ENCODE results near the gene IGSF22. TPM values are rescaled to one million over a fixed set of nuclear protein-coding genes. Genes with fewer than 3 reads are reported as not detected.

Gene IGSF22
- 1.1 TPM for total RNA-seq (ENCODE audit: unreplicated experiment)
- long read RNA-seq = 0 reads

DNA sequence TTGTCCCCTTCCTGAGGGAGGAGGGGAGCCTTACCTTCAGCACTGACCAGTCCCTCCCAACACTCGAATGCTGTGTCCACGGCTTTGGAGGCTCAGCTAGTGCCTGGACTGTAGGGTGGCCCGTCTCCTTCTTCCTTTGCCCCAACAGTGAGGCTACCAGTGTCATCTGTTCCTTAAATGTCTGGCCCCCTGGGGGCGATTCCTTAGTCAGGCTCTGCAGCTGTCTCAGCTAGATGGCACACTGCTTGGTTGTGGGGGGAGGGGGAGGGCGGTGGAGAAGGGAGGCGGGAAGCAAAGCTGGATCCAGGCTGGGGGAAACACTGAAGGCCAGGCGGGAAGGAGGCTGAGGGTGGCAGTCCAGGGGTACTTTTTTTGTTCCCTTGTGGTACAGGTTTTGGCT, at the start of gene IGSF22:
IGSF22 (minus strand) TSS at position 149 of the 400 bp plus-strand sequence. CDS start 1,952 bp downstream, outside the sequence.
- peaks cover 9% of the 10 kb centered on the region for H3K4me1 Mint-ChIP-seq (ENCODE audit: low read depth, unreplicated experiment)
- TF ChIP-seq, protein P1, sequence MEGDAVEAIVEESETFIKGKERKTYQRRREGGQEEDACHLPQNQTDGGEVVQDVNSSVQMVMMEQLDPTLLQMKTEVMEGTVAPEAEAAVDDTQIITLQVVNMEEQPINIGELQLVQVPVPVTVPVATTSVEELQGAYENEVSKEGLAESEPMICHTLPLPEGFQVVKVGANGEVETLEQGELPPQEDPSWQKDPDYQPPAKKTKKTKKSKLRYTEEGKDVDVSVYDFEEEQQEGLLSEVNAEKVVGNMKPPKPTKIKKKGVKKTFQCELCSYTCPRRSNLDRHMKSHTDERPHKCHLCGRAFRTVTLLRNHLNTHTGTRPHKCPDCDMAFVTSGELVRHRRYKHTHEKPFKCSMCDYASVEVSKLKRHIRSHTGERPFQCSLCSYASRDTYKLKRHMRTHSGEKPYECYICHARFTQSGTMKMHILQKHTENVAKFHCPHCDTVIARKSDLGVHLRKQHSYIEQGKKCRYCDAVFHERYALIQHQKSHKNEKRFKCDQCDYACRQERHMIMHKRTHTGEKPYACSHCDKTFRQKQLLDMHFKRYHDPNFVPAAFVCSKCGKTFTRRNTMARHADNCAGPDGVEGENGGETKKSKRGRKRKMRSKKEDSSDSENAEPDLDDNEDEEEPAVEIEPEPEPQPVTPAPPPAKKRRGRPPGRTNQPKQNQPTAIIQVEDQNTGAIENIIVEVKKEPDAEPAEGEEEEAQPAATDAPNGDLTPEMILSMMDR (IDR thresholded peaks at IDR 0.05; ENCODE audit: partially characterized antibody, unreplicated experiment) = no peak
- peak; percentile 36 for DNase-seq

DNA sequence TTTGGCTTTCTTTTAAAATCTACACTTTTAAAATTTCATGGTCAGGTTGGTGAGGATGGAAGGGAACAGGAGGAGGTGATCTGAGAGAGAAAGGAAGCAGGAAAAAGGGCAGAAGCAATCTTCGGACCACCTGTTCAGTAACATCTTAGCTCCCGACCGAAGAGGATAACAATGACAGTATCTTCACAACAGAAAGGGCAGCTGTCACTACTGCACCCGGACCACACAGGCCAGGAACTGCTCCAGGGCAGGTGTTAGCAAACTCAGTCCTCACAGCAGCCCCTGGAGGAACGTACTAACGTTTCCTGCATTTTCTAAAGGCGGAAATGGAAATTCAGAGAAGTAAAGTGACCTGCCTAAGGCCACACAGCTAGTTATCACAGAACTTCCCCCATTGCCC, 48.8 kb upstream of the IGSF22 start:
- H3K4me1 Mint-ChIP-seq (ENCODE audit: low read depth, unreplicated experiment) = peaks cover 27% of the 10 kb centered on the region
- TF ChIP-seq, protein P1 (IDR thresholded peaks at IDR 0.05; ENCODE audit: partially characterized antibody, unreplicated experiment) = no peak
- H3K9me3 Mint-ChIP-seq (ENCODE audit: unreplicated experiment) = peaks cover 4% of the 10 kb centered on the region
- H3K27me3 Mint-ChIP-seq (ENCODE audit: unreplicated experiment) = peaks cover 7% of the 10 kb centered on the region
- H3K4me3 Mint-ChIP-seq (ENCODE audit: unreplicated experiment) = no peak overlapping the region
- H3K36me3 Mint-ChIP-seq (ENCODE audit: unreplicated experiment) = no peaks in the 10 kb centered on the region
- no peak overlapping the region for H3K27ac Mint-ChIP-seq (ENCODE audit: unreplicated experiment)
- DNase-seq = no peak

More for the DNA sequence above, at the start of gene IGSF22:
- Mint-ChIP-seq H3K4me3 (ENCODE audit: unreplicated experiment) (no peak within 1 kb of the TSS), H3K27ac (ENCODE audit: unreplicated experiment) (no peak within 1 kb of the TSS), H3K27me3 (ENCODE audit: unreplicated experiment) (peaks cover 3% of the 10 kb centered on the region), H3K36me3 (ENCODE audit: unreplicated experiment) (peaks cover 4% of the 10 kb centered on the region), H3K9me3 (ENCODE audit: unreplicated experiment) (peaks cover 11% of the 10 kb centered on the region)

DNA sequence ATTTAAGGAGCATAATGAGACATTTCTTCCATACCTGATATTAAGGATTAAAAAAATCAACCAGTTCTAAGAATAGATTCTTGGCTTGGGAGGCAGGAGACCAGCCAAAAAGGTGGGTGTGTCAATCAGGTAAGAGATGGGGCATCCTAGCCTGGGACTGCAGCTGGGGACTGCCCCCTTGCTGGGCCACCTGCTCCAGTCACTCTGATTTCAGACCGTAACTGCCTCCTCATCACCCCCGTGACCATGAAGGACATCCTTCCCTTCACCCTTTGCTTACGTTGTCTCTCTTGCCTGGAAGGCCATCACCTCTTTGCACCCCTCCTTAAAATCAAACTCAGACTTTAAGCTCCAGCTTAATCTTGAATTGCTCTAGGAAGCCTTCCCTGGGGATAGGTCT, 47.7 kb upstream of the IGSF22 start:
- peaks cover 2% of the 10 kb centered on the region for H3K9me3 Mint-ChIP-seq (ENCODE audit: unreplicated experiment)
- H3K4me1 Mint-ChIP-seq (ENCODE audit: low read depth, unreplicated experiment) = peaks cover 29% of the 10 kb centered on the region
- H3K36me3 Mint-ChIP-seq (ENCODE audit: unreplicated experiment) = no peaks in the 10 kb centered on the region

DNA sequence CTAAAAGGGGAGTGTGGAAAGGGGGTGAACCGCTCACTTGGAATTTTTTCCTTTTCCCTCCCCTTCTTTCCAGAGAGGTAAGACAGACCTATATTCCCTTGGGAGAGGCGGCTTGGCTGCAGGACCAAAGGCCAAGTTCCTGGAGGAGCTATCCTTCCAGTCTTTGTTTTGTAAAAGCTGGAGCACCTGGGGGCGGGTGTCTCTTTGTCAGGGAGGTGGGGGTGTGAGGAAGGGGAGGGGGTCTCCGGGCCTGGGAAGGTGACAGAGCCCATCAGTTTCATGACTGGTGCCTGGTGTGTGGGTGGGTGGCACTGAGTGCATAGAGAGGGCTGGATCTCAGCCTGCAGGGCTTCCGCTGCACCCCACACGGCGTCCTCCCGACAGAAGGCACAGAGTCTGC, 47.1 kb upstream of the IGSF22 start:
- peaks cover 6% of the 10 kb centered on the region for H3K27me3 Mint-ChIP-seq (ENCODE audit: unreplicated experiment)
- H3K4me1 Mint-ChIP-seq (ENCODE audit: low read depth, unreplicated experiment) = peaks cover 29% of the 10 kb centered on the region
- no peak for DNase-seq
- H3K9me3 Mint-ChIP-seq (ENCODE audit: unreplicated experiment) = peaks cover 2% of the 10 kb centered on the region
- peak overlapping the region; percentile 59 for H3K27ac Mint-ChIP-seq (ENCODE audit: unreplicated experiment)
- H3K4me3 Mint-ChIP-seq (ENCODE audit: unreplicated experiment) = no peak overlapping the region
- TF ChIP-seq, protein P1 (IDR thresholded peaks at IDR 0.05; ENCODE audit: partially characterized antibody, unreplicated experiment) = no peak
- no peaks in the 10 kb centered on the region for H3K36me3 Mint-ChIP-seq (ENCODE audit: unreplicated experiment)

More for the DNA sequence above, 47.7 kb upstream of the IGSF22 start:
- Mint-ChIP-seq H3K27me3 (ENCODE audit: unreplicated experiment) (peaks cover 7% of the 10 kb centered on the region), H3K27ac (ENCODE audit: unreplicated experiment) (no peak overlapping the region), H3K4me3 (ENCODE audit: unreplicated experiment) (no peak overlapping the region)
- no peak for DNase-seq
- TF ChIP-seq, protein P1 (IDR thresholded peaks at IDR 0.05; ENCODE audit: partially characterized antibody, unreplicated experiment) = no peak

DNA sequence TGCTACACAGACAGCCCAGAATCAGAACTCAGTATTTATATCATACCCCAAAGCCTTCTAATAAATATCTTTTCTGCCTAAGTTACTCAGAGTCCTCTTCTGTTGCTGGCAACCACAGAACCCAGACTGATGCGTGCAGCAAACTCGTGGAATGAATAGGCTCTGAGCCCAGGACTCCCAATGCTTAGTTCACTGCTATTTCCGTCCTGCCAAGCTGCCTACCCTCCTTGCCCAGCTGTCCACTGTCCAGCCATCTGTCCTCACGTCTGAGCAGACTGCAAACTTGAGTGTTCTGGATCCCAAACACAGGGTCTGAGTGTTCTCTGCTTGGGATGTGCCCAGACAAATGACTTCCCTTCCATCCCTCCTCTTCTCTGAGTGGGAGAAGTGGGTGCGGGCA, 46.2 kb upstream of the IGSF22 start:
- Mint-ChIP-seq H3K4me1 (ENCODE audit: low read depth, unreplicated experiment) (peaks cover 29% of the 10 kb centered on the region), H3K27ac (ENCODE audit: unreplicated experiment) (no peak overlapping the region), H3K36me3 (ENCODE audit: unreplicated experiment) (no peaks in the 10 kb centered on the region), H3K4me3 (ENCODE audit: unreplicated experiment) (no peak overlapping the region), H3K27me3 (ENCODE audit: unreplicated experiment) (peaks cover 6% of the 10 kb centered on the region), H3K9me3 (ENCODE audit: unreplicated experiment) (peaks cover 2% of the 10 kb centered on the region)
- DNase-seq = peak; percentile 32
- TF ChIP-seq, protein P1 (IDR thresholded peaks at IDR 0.05; ENCODE audit: partially characterized antibody, unreplicated experiment) = no peak

All from glutamatergic neuron (in vitro differentiated cells).